ENCODE results near the gene OR51B5. TPM values are rescaled to one million over a fixed set of nuclear protein-coding genes. Genes with fewer than 3 reads are reported as not detected.

OR51B5 gene
- total and polyA plus RNA-seq, 4 donors = 0.17 to 0.23 TPM; not detected in 2

DNA sequence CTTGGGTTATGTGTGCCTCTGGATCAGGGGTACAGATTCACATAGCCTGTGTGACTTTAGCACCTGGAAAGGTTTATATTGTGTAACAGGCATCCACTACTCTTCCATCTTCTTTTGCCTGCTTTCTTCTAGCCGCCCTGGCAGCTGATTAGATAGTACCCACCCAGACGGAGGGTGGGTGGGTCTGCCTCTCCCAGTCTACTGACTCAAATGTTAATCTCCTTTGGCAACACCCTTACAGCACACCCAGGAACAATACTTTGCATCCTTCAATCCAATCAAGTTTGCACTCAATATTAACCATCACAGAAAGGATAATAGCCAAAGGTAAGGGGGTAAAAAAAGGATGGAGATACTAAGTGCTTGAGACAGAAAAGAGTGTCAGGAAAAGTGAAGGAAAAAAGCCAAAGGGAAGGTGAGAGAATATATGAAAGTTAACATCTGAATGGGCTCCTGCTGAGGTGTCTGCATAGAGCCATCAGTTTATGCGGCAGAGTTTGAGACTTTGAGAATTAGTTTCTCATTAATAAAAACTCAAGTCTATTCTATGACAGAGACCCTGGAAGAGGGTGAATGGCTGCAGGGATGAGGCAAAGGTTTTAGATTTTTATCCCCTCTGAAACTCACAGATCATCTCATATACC lies 5.3 kb upstream of the OR51B5 start:
- TF ChIP-seq, protein P1, sequence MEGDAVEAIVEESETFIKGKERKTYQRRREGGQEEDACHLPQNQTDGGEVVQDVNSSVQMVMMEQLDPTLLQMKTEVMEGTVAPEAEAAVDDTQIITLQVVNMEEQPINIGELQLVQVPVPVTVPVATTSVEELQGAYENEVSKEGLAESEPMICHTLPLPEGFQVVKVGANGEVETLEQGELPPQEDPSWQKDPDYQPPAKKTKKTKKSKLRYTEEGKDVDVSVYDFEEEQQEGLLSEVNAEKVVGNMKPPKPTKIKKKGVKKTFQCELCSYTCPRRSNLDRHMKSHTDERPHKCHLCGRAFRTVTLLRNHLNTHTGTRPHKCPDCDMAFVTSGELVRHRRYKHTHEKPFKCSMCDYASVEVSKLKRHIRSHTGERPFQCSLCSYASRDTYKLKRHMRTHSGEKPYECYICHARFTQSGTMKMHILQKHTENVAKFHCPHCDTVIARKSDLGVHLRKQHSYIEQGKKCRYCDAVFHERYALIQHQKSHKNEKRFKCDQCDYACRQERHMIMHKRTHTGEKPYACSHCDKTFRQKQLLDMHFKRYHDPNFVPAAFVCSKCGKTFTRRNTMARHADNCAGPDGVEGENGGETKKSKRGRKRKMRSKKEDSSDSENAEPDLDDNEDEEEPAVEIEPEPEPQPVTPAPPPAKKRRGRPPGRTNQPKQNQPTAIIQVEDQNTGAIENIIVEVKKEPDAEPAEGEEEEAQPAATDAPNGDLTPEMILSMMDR (IDR thresholded peaks at IDR 0.05; ENCODE audit: low read depth, low read length, missing input control) = no peak
- TF ChIP-seq YY1 (IDR thresholded peaks at IDR 0.05) = no peak
- TF ChIP-seq RXRA (IDR thresholded peaks at IDR 0.05) = no peak
- no peak for TF ChIP-seq EGR1 (IDR thresholded peaks at IDR 0.05; ENCODE audit: low read depth in 2 of 2)
- TF ChIP-seq HNF4A (conservative IDR thresholded peaks at IDR 0.05) = no peak
- TF ChIP-seq GABPA (IDR thresholded peaks at IDR 0.05 in 1 of 2, conservative IDR thresholded peaks at IDR 0.05 in 1 of 2) = no peak
- no peak for TF ChIP-seq HNF4G (IDR thresholded peaks at IDR 0.05)
- TF ChIP-seq, protein P2, sequence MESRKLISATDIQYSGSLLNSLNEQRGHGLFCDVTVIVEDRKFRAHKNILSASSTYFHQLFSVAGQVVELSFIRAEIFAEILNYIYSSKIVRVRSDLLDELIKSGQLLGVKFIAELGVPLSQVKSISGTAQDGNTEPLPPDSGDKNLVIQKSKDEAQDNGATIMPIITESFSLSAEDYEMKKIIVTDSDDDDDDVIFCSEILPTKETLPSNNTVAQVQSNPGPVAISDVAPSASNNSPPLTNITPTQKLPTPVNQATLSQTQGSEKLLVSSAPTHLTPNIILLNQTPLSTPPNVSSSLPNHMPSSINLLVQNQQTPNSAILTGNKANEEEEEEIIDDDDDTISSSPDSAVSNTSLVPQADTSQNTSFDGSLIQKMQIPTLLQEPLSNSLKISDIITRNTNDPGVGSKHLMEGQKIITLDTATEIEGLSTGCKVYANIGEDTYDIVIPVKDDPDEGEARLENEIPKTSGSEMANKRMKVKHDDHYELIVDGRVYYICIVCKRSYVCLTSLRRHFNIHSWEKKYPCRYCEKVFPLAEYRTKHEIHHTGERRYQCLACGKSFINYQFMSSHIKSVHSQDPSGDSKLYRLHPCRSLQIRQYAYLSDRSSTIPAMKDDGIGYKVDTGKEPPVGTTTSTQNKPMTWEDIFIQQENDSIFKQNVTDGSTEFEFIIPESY (IDR thresholded peaks at IDR 0.05) = no peak
- Histone ChIP-seq H3K27me3 (ENCODE audit: control insufficient read depth in 4 of 4, insufficient read depth in 4 of 4, low read length in 3 of 4) (peaks cover 0 to 6% (median 0%) of the 10 kb centered on the region in 4 donors), H3K4me3 (ENCODE audit: low read depth in 1 of 3, low read length in 3 of 3) (no peak overlapping the region), H3K9me3 (ENCODE audit: control insufficient read depth in 4 of 4, low read length in 3 of 4) (no peaks in the 10 kb centered on the region), H3K4me1 (ENCODE audit: control insufficient read depth in 4 of 4, insufficient read depth in 4 of 4, low read length in 3 of 4) (no peaks in the 10 kb centered on the region), H3K9ac (ENCODE audit: low read depth in 1 of 2, low read length in 2 of 2) (no peak overlapping the region), H3K36me3 (ENCODE audit: control insufficient read depth in 4 of 4, insufficient read depth in 3 of 4, low read depth in 1 of 4, low read length in 3 of 4) (no peaks in the 10 kb centered on the region), H3K27ac (ENCODE audit: low read depth in 1 of 2, low read length in 2 of 2) (no peak overlapping the region)
- DNase-seq (ENCODE audit: low spot score) = peak; percentile 55
- WGBS = 33% methylated on average over 3 of the region's 3 CpGs

DNA sequence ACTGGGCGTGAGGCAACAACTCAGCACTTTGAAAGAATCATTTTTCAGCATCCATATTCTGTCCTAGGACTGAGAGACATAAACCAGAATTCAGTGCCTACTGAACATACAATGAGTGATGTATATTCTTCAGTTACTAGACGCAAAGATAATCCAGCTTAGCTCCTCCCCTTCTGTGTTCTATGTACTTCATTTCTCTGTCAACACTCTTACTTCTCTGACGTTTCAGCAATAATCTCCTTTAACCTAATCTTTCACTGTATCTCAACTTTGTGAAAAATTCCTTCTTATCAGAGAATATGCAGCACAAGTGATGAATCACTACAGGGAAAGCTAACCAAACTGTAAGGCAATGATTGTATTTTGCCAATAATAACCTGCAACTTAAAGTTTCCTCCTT lies 2.5 kb upstream of the OR51B5 start:
- Histone ChIP-seq H3K27ac (ENCODE audit: low read depth in 1 of 2, low read length in 2 of 2) (no peak overlapping the region), H3K4me3 (ENCODE audit: low read depth in 1 of 3, low read length in 3 of 3) (no peak overlapping the region), H3K9ac (ENCODE audit: low read depth in 1 of 2, low read length in 2 of 2) (no peak overlapping the region), H3K4me1 (ENCODE audit: control insufficient read depth in 4 of 4, insufficient read depth in 4 of 4, low read length in 3 of 4) (no peaks in the 10 kb centered on the region), H3K27me3 (ENCODE audit: control insufficient read depth in 4 of 4, insufficient read depth in 4 of 4, low read length in 3 of 4) (no peaks in the 10 kb centered on the region), H3K36me3 (ENCODE audit: control insufficient read depth in 4 of 4, insufficient read depth in 3 of 4, low read depth in 1 of 4, low read length in 3 of 4) (no peaks in the 10 kb centered on the region), H3K9me3 (ENCODE audit: control insufficient read depth in 4 of 4, low read length in 3 of 4) (no peaks in the 10 kb centered on the region)
- DNase-seq (ENCODE audit: low spot score) = no peak
- WGBS = 66% methylated on average over 3 of the region's 3 CpGs
- no peak for TF ChIP-seq TAF1 (conservative IDR thresholded peaks at IDR 0.05)
- no peak for TF ChIP-seq SP1 (IDR thresholded peaks at IDR 0.05)
- no peak for TF ChIP-seq HNF4A (conservative IDR thresholded peaks at IDR 0.05)
- no peak for TF ChIP-seq RAD21 (IDR thresholded peaks at IDR 0.05)
- no peak for TF ChIP-seq NR2F2 (IDR thresholded peaks at IDR 0.05)
- no peak for TF ChIP-seq RXRA (IDR thresholded peaks at IDR 0.05)
- no peak for TF ChIP-seq FOXA1 (IDR thresholded peaks at IDR 0.05)
- no peak for TF ChIP-seq JUND (IDR thresholded peaks at IDR 0.05)
- TF ChIP-seq, protein P3, sequence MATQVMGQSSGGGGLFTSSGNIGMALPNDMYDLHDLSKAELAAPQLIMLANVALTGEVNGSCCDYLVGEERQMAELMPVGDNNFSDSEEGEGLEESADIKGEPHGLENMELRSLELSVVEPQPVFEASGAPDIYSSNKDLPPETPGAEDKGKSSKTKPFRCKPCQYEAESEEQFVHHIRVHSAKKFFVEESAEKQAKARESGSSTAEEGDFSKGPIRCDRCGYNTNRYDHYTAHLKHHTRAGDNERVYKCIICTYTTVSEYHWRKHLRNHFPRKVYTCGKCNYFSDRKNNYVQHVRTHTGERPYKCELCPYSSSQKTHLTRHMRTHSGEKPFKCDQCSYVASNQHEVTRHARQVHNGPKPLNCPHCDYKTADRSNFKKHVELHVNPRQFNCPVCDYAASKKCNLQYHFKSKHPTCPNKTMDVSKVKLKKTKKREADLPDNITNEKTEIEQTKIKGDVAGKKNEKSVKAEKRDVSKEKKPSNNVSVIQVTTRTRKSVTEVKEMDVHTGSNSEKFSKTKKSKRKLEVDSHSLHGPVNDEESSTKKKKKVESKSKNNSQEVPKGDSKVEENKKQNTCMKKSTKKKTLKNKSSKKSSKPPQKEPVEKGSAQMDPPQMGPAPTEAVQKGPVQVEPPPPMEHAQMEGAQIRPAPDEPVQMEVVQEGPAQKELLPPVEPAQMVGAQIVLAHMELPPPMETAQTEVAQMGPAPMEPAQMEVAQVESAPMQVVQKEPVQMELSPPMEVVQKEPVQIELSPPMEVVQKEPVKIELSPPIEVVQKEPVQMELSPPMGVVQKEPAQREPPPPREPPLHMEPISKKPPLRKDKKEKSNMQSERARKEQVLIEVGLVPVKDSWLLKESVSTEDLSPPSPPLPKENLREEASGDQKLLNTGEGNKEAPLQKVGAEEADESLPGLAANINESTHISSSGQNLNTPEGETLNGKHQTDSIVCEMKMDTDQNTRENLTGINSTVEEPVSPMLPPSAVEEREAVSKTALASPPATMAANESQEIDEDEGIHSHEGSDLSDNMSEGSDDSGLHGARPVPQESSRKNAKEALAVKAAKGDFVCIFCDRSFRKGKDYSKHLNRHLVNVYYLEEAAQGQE (IDR thresholded peaks at IDR 0.05) = no peak
- TF ChIP-seq, protein P1 (IDR thresholded peaks at IDR 0.05; ENCODE audit: low read depth, low read length, missing input control) = no peak
- TF ChIP-seq FOXA2 (IDR thresholded peaks at IDR 0.05) = no peak
